A549 treated with AZD2906 at 1 μM for 4 hours (cell line): ENCODE results near the gene MSL1. TPM values are rescaled to one million over a fixed set of nuclear protein-coding genes. Genes with fewer than 3 reads are reported as not detected.

Source experiments
- total RNA-seq: library from RNA; stranded (reverse); fragments of 200-300 nt; extraction: Qiagen RNA extraction; gene quantifications from 5 replicates; pipeline ENCODE4 v1.2.3, GENCODE V29; 2022

MSL1 gene, protein sequence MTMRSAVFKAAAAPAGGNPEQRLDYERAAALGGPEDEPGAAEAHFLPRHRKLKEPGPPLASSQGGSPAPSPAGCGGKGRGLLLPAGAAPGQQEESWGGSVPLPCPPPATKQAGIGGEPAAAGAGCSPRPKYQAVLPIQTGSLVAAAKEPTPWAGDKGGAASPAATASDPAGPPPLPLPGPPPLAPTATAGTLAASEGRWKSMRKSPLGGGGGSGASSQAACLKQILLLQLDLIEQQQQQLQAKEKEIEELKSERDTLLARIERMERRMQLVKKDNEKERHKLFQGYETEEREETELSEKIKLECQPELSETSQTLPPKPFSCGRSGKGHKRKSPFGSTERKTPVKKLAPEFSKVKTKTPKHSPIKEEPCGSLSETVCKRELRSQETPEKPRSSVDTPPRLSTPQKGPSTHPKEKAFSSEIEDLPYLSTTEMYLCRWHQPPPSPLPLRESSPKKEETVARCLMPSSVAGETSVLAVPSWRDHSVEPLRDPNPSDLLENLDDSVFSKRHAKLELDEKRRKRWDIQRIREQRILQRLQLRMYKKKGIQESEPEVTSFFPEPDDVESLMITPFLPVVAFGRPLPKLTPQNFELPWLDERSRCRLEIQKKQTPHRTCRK
- 59.7 to 64.8 TPM (median 63.1 TPM) in 5 replicates for total RNA-seq

DNA sequence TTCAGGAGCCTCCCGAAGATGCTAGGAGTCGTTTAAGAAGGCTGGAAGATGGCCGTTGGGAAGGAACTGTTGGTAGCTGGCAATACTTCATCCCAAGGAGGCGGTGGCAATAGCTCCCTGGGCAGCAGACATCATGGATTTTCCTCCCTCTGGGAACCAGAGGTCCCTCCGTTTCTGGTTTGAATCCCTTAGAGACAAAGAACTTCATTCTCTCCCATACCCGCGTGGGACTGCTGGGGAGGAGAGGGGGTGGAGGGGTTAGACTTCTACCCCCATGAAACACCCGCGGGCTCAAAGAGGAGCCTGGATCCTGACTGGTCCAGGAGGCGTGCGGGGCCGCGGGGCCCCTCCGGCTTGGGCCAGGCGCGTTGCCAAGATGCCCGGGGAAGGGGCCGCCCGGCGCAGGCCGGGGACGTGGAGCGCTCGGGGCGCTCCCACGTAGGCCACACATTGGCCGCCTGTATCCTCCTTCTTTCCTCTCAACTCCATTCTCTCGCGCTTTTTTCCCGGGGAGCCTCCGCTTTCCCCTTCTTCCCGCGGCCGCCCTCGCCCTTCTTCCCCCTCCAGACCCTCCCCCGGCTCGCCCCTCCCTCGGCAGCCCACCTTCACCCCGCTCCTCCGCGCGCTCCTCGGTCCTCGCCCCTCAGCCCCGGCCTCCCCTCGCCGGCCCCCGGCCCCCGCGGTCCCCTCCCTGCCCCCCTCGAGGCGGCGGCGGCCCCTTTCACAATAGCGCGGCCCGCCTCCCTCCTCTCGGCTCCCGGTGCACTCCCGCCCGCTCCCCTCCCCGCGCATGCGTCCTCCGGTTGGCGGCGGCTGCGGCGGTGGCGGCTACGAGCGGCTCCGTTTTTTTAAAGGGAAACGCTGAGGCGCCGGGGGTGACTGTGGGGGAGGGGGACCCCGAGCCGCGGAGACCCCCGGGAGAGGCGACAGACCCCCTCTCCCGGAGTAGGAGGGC, at the start of gene MSL1:
Gene MSL1, plus strand, starts transcription at position 791 of the 955 bp plus-strand sequence. CDS start 642 bp downstream, outside the sequence.

DNA sequence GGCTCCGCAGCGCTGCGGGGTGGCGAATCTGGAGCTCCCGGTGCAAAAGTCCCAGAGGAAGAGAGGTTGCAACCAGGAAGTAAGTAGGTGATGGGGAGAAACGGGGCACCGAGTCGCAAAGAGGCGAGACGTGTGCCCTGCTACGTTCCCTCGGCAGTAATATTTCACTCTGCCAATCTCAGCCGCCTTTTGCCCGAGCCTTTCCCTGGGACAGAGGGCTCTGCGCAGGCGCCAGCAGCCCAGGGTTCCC, 21.4 kb upstream of the MSL1 start, which contains the start of gene NR1D1:
Gene NR1D1, minus strand, starts transcription at position 171 of the 250 bp plus-strand sequence. CDS start 495 bp downstream, outside the sequence.

DNA sequence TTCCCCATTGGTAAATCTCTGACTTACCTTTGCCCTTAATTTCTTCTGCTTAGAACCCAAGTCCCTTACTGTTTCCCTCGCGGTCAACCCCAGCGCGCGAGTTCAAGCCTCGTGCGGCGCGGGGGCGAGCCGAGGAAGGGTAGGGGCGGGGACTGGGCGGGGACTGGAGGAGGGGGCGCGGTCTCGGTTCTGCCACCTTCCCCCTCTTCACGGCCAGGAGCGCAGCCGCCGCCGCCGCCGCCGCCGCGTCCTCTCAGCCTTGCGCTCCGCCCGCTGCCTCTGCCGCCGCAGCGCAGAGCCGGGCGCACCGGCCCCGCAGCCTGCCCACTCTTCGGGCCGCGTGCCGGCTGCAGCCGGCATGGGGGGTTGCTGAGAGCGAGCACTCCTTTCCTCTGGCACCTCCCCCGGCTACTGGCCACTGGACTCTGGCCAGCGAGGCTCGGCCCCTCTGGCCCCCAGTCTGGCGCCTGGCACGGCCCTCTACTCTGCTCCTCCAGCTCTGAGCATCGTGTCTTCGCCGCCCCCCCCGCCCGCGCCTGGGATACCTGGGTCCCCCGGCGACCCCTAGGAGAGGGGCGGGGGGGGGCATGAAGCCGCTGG, 55.6 kb downstream of the MSL1 start, which contains the start of gene RAPGEFL1:
Gene RAPGEFL1, plus strand, starts transcription at position 196 of the 600 bp plus-strand sequence. Its CDS starts 392 bp downstream, at position 588.

Other genes with a start within 250 kb of the MSL1 start
- 1.6 to 2.6 TPM (median 2.1 TPM) in 5 replicates for gene GSDMB, start 203.3 kb upstream of the MSL1 start, total RNA-seq
- 31.0 to 41.5 TPM (median 40.0 TPM) in 5 replicates for gene ORMDL3, start 194.4 kb upstream of the MSL1 start, total RNA-seq
- gene LRRC3C, start 194.2 kb upstream of the MSL1 start, total RNA-seq = not detected in 5 replicates
- not detected in 5 replicates for gene GSDMA, start 159.0 kb upstream of the MSL1 start, total RNA-seq
- 149 to 177 TPM (median 171 TPM) in 5 replicates for gene PSMD3, start 141.2 kb upstream of the MSL1 start, total RNA-seq
- gene CSF3, start 106.5 kb upstream of the MSL1 start, total RNA-seq = 0.94 to 1.3 TPM (median 1.3 TPM) in 5 replicates
- 52.2 to 61.9 TPM (median 57.0 TPM) in 5 replicates for gene MED24, start 67.6 kb upstream of the MSL1 start, total RNA-seq
- gene THRA, start 59.0 kb upstream of the MSL1 start, total RNA-seq = 28.0 to 36.7 TPM (median 32.3 TPM) in 5 replicates
- 8.3 to 10.8 TPM (median 10.0 TPM) in 5 replicates for gene NR1D1, start 21.4 kb upstream of the MSL1 start, total RNA-seq
- 43.3 to 50.3 TPM (median 46.4 TPM) in 5 replicates for gene CASC3, start 18.6 kb downstream of the MSL1 start, total RNA-seq
- gene RAPGEFL1, start 55.5 kb downstream of the MSL1 start, total RNA-seq = 1.9 to 3.2 TPM (median 2.9 TPM) in 5 replicates
- 18.7 to 23.5 TPM (median 20.0 TPM) in 5 replicates for gene WIPF2, start 97.3 kb downstream of the MSL1 start, total RNA-seq
- 43.9 to 55.4 TPM (median 47.2 TPM) in 5 replicates for gene CDC6, start 165.9 kb downstream of the MSL1 start, total RNA-seq
- 40.7 to 49.5 TPM (median 45.3 TPM) in 5 replicates for gene RARA, start 187.2 kb downstream of the MSL1 start, total RNA-seq
- 0.34 to 1.1 TPM (median 1.00 TPM) in 5 replicates for gene GJD3, start 242.8 kb downstream of the MSL1 start, total RNA-seq